Fibroblast of the aortic adventitia (primary cell): Measurements from ENCODE around the gene CTNNA3. TPM values are rescaled to one million over a fixed set of nuclear protein-coding genes. Genes with fewer than 3 reads are reported as not detected.

Source experiments
- DNase-seq: peaks from one replicate; pipeline ENCODE4 v3.0.0-alpha.2; 2010; ENCODE audit warnings: low read depth
- H3K4me3 ChIP-seq: 2 replicates; pipeline ENCODE4 v1.5.1; 2011; ENCODE audit warnings: low read depth, mild to moderate bottlenecking, control low read depth, low read length, moderate library complexity
- CTCF ChIP-seq: IDR thresholded peaks from 2 replicates; pipeline ENCODE4 v1.5.1; 2011; ENCODE audit warnings: mild to moderate bottlenecking, low read length, control low read depth, inconsistent platforms; ENCODE audit not compliant: insufficient read depth
- total RNA-seq: library from RNA; depleted of rRNA; stranded (reverse); fragments of >200 nt; gene quantifications from 2 replicates; pipeline ENCODE4 v1.2.3, GENCODE V29; 2012; ENCODE audit warnings: low replicate concordance

The CTNNA3 gene
- total RNA-seq, 1 donor: not detected

- no peak for TF ChIP-seq CTCF
- no peak overlapping the region for H3K4me3 ChIP-seq
- DNase-seq: no peak
These were observed 1755.0 kb downstream of the CTNNA3 start for GRCh38 chr10:65940816-65941662.

- DNase-seq: no peak
These were observed 1755.9 kb downstream of the CTNNA3 start for GRCh38 chr10:65940105-65940504.

GRCh38 chr10:65931291-65932070, 1764.5 kb downstream of the CTNNA3 start:
- no peak for DNase-seq
- no peak for TF ChIP-seq CTCF
- no peak overlapping the region for H3K4me3 ChIP-seq

More at GRCh38 chr10:65940105-65940504, 1755.9 kb downstream of the CTNNA3 start:
- H3K4me3 ChIP-seq: no peak overlapping the region
- no peak for TF ChIP-seq CTCF

GRCh38 chr10:65911151-65911835, 1784.7 kb downstream of the CTNNA3 start:
- no peak for DNase-seq
- no peak overlapping the region for H3K4me3 ChIP-seq
- no peak for TF ChIP-seq CTCF

- no peak for TF ChIP-seq CTCF
- no peak overlapping the region for H3K4me3 ChIP-seq
- DNase-seq: no peak
These were observed 1785.8 kb downstream of the CTNNA3 start for GRCh38 chr10:65910209-65910608.

GRCh38 chr10:65907199-65907712, 1788.7 kb downstream of the CTNNA3 start:
- TF ChIP-seq CTCF: no peak
- H3K4me3 ChIP-seq: no peak overlapping the region
- DNase-seq: no peak
